GM13977 (cell line): ENCODE data around the gene LAMC1.

ENCODE experiments used
- DNase-seq: peaks from one replicate; pipeline ENCODE4 v3.0.0; 2012; ENCODE audit warnings: low spot score
- CTCF ChIP-seq: IDR thresholded peaks from 2 replicates; pipeline ENCODE4 v1.5.1; 2012; ENCODE audit warnings: mild to moderate bottlenecking, control low read depth; ENCODE audit not compliant: insufficient read depth; ENCODE audit errors: extremely low read depth, missing control alignments
- in situ Hi-C: fragments of 300-500 bp; cut with MboI; formaldehyde crosslinking; loops from one replicate; pipeline ENCODE4 v1.12.0; 2022; ENCODE audit warnings: low sequenced_read_pairs, low pct_unique_long_range_greater_than_20kb, mixed read lengths, inconsistent platforms; ENCODE audit not compliant: unreplicated experiment

The LAMC1 gene

GRCh38 chr1:183080406-183080805 is 57.2 kb downstream of the LAMC1 start:
- TF ChIP-seq CTCF = no peak
- DNase-seq = no peak
- in situ Hi-C loops = no loop called here

- in situ Hi-C loops = no loop called here
- DNase-seq = no peak
- no peak for TF ChIP-seq CTCF
These were observed 58.3 kb downstream of the LAMC1 start for GRCh38 chr1:183081402-183082120.

- in situ Hi-C loops = no loop called here
- no peak for DNase-seq
- TF ChIP-seq CTCF = no peak
These were observed 59.4 kb downstream of the LAMC1 start for GRCh38 chr1:183082650-183083049.

GRCh38 chr1:183087001-183087400 is 63.8 kb downstream of the LAMC1 start:
- no peak for TF ChIP-seq CTCF
- DNase-seq = no peak
- in situ Hi-C loops = no loop called here

- no peak for TF ChIP-seq CTCF
- DNase-seq = no peak
- in situ Hi-C loops = no loop called here
These were observed 65.9 kb downstream of the LAMC1 start for GRCh38 chr1:183089025-183089639.

GRCh38 chr1:183090391-183091006 is 67.3 kb downstream of the LAMC1 start:
- TF ChIP-seq CTCF = no peak
- no peak for DNase-seq
- in situ Hi-C loops = no loop called here
